Skin of body (tissue), 2 donors: ENCODE results near the gene LMTK3. TPM values are rescaled to one million over a fixed set of nuclear protein-coding genes. Genes with fewer than 3 reads are reported as not detected.

Source experiments
- DNase-seq: peaks from one replicate; lab custom pipeline; 2025; lab: John Stamatoyannopoulos, UW
- total RNA-seq: library from RNA; depleted of rRNA; stranded (reverse); fragments of >200 nt; gene quantifications from one replicate; pipeline ENCODE4 v1.2.3, GENCODE V29; 2014

The LMTK3 gene
- total RNA-seq, 1 donor from 2014 or later: 0.79 TPM

DNA sequence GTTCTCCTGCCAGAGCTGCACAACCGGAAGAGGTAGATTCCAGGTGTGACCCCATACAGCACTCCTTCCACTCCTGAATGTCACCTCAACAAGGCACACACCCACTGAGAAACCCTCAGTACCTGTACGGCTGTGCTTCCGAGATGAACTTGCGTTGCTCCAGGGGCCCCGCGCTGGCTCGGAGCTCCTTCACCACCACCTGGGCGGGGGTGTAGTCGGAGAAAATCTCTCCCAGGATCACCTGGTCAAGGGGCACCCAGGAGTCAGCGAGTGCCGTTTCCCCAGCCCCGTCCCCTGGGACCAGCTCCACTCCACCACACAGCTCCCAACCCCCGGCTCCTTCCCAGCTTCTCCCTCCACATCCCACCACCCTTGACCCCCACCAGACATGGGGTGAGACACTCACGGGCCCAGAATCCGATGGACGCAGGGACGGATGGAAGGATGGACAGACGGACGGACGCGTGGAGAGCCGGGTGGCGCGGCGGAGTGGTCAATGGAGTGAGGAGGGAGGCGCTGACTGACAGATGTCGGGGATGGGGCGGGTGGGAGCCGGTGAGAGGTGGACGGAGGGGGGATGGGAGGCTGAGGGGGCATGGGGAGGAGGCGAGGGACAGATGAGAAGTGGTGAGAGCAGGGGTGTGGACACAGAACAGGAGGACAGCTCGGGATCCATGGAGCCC is 2.8 kb downstream of the LMTK3 start:
- no peak for DNase-seq

DNA sequence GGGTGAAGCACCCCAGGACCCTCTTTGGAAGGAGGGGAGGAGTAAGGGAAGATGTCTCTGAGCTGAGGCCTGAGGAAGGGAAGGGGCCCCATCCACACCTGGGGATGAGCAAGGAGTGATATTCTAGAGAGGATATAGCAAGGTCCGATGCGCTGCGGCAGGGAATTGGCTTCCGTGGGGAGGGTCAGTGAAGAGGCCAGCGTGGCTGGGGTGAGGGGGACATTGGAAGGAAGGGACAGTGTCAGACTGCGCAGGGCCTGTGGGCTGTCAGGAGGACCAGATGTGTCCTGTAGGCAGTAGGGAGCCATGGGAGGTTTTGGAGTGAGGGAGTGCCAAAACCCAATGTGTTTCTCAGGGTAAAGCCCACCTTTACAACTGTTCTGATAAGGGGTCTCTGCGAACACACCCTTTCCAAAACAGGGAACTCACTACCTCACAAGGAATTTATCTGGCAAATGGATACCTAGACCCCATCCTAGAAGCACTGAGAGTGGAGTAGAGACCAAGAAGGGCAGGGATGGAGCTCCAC is 3.7 kb downstream of the LMTK3 start:
- DNase-seq: no peak

DNA sequence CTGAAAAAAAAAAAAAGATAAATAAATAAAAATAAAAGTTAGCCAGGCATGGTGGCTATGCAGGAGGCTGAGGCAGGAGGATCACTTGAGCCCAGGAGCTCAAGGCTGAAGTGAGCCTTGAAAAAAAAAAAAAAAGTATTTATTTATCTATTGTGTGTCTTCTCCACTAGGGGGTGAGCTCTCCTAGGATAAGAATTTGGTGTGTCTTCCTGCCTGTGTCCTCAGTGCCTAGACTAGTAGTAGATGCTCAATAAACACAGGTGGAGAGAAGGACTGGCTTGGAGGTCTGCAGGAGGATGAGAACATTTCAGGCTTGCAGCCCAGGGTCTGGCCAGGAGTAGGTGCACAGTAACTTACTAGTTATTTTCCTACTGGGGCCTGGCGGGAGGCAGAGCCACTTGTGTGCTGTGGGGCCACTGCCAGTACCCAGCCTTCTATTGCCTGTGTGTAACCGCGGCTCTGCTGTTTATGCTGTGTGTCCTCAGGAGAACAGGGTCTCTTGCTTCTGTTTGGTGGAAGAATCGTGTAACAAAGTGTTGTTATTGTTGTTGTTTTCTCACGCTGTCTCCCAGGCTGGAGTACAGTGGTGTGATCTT is 5.4 kb downstream of the LMTK3 start:
- no peak for DNase-seq

DNA sequence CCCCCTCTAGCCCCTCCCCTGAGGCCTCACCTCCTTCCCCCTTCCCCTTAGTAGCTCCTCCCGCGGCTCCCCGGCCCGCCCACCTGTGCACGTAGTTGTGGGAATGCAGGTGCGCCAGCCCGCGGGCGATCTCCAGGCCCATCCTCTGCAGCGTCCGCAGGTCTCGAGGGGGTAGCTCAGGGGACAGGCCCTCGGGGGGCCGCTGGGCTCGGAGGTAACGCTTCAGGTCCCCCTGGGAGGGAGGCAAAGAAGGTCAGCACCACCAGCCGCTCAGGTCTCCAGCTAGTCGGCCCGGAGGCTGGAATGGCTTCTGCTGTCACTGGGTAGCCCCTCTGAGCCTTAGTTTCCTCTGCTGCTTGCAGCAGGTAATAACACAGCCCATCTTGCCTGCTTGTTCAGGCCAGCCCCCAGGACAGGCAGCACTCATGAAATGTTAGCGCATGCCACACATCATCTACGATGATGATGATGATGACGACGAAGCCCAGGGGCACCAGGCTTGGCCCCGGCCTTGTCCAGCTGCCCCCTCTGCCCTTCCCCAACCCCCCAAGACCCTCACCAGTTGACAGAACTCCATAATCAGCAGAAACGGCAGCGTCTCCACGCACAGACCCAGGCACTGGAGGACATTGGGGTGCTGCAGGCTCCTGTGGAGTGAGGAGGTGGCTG is 9.2 kb downstream of the LMTK3 start:
- no peak for DNase-seq

DNA sequence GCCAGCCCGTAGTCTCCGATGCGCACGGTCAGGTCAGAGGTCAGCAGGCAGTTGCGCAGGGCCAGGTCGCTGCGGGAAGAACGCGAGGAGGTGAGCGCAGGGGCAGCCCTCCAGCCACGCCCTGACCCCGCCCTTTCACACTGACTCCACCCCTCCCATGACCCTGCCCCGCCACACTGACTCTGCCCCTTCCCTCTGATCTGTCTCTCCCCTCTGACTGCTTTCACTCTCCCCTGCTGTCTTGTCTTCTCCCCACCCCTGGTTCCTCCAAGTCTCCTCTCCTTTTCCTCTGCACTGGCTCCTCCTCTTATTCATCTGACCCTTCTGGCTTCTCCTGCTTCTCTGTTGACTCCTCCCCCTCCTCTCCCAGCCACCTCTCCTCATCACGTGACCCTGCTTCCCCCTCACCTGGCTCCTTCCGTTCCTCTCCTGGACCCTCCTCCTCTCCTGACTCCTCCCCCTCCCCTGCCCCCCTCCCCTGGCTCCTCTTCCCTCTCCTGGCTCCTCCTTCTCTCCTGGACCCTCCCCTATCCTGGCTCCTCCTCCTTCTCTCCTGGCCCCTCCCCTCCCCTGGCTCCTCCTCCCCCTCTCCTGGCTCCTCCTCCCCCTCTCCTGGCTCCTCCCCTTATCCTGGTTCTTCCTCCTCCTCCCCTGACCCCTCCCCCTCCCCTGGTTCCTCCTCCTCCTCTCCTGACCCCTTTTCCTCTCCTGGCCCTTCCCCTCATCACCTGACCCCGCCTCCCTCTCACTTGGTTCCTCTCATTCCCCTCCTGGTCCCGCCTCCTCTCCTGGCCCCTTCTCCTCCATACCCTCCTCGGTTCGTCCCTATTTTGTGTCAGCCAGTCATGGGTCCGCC is 9.9 kb downstream of the LMTK3 start:
- no peak for DNase-seq

DNA sequence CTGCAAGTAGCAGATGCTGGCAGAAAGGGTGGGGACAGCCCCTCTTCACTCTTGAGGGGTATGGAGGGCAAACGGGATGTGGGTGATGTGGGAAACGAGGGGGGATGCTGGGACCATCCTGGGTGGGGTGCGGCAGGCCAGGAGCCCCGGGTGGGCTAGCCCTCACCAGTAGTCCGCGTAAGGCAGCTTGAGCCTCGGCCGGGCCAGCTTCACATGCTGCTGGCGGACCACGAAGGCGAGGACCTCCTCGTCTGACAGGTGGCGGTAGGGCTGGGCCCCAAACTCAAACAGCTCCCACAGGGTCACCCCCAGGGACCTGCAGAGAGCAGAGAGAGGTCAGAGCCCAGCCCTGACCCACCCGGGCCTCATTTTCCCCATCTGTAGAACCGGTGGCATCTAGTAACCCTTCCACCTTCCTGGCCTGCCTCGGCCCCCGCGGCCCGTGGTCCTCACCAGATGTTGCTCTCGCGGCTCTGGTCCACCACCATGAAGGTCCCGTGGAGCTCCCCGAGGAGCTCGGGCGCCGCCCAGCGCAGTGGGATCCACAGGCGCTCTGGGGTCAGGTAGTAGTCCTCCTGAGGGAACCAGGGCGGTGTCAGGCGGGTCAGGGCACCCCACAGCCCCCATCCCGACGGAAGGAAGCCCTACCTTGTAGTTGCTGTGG is 10.7 kb downstream of the LMTK3 start:
- no peak for DNase-seq

DNA sequence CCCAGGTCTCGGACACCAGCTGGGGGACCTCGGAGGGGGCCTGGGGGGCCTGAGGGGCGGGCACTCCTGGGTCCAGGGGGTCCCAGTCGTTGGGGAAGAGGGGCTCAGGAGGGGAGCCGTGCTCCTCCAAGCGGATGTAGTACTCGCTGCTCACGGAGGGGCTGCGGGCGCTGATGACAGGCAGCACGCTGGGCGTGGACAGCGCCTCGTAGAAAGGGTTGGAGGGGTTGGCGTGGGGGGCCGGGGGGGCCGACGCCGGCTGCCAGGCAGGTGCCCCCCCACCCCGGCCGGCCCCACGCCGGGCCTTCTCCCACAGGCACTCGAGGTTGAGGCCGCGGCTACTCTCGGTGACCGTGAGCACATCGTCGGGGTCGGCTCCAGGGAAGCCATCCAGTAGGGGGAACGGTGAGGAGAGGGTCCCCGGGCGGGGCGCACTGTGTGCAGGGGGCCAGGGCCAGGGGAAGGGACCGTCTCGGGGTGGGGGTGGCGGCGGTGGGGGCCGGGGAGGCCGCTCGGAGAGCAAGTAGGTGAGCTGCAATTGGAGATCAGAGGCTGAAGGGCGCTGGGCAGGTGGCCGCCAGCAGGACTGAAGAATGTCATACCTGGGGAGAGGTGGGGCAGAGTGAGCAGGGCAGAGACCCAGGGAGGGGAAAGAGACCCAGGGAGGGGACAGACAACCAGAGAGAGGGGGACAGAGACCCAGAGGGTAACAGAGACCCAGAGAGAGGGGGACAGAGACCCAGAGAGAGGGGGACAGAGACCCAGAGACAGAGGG is 12.1 kb downstream of the LMTK3 start:
- DNase-seq: no peak

DNA sequence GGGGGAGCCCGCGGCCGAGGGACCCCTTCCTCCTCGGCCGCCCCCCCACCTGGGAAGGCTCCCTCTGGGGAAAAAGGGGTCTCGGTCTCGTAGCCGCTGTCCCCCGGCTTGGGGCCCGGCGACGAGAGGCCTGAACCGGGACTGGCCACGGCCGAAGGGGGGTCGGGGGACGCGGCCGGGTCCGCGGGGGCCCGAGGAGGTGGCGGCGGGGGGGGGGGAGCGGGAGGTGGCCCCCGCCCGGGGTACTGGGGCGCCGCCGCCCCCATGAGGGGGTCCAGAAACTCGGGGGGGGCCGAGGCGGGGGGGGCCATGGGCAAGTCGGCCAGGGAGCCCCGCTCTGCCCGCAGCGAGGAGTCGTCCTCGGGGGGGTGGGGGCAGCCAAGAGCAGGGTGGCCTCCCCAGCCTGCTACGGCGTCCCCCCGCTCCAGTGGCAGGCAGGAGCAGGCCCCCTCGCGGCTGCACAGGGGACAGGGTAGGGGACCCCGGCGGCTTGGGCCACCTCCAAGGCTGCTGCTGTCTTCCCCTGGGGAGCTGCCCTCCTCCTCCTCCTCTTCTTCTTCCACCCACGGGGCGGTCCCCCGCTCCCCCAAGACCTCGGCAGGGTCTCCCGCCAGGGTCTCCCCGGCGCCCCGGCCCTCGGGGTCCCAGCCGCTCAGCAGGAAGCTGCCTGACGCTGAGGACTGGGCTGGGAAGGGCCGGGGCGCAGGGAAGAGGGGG is 12.9 kb downstream of the LMTK3 start:
- DNase-seq: no peak

DNA sequence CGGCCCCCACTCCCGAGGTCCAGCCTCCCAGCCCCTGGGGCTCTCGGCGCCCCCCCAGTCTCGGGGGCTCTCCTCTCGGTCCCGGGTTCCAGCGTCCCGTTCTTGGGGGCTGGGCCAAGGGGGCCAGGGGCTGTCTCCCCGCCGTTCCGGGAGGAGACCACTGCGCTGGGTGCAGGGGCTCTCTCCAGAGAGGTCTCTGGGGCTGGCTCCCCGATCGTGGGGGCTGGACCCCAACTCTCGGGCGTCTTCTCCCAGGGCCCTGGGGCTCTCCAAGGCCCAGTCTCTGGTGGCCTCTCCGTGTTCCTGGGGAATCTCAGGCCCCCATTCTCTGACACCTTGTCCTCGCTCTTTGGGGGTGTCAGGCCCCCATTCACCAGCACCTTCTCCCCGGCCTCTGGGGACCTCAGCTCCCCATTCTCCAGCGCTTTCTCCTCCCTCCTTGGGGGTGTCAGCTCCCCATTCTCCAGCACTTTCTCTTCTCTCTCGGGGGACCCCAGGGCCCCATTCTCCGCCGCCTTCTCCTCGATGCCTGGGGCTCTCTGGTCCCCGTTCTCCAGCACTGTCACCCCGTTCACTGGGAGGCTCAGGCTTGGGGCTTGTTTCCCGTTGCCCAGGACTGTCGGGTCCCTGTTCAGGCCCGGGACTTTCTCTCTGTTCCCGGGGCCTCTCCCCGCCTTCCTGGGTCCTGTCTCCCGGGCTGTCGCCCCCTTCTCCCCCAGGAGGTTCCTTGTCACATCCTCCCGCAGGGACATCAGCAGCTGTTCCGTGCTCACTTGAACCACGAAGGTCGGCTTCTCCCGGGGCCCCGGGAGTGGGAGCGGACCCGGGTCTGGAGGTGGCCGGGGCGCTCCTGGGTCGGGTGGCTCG is 13.7 kb downstream of the LMTK3 start:
- no peak for DNase-seq

DNA sequence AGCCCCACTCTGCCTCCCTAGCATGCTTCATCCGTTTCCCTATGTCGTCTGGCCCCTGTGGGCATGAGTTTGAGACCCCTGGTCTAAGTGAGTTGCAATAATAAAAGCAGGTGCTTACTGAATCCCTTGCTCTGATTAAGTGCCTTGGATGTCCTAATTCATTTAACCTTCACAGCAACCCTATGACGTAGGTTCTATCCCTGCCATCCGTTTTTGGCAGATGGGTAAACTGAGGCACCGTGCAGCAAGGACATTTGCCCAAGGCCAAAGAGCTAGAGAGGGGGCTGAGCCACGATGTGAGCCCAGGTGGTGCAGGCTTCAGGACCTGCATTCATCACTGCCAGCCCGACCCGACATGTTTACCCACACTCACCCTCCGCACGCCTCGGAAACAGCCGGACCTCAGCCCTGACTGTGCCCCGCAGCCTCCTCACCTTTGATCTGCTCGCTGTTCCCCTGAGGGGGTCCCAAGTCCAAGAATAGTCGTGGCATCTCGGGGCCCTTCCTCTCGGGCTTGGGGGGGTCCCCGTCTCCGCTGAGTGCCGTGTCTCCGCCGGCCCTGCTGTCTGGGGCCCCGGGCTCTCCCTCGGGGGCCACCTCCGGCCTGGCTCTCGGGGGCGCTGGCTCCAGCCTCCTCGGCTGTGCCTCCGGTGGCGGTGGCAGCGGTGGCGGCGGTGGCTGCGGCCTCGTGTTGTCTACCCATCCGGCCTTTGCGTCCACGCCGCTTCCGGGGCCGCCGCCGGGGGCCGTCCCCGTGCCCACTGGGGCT is 14.5 kb downstream of the LMTK3 start:
- no peak for DNase-seq

DNA sequence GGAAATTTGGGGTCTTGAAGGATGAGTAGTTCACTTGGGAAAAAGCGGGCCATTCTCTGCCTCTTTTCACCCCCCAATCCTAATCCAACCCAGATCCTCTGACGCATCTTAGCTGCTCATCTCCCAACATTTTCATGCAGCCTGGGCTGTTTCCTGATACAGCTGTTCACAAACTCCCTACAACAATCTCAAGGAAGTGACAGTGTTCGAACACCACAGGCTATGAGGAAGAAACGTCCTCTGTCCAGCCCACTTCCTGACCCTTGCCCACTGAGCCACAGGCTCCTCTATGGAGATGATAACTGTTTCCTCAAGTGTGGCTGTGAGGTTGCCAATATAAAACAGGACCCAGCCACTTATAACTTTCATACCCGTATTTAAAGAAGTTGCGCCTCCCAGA is 16.2 kb downstream of the LMTK3 start:
- DNase-seq: no peak

DNA sequence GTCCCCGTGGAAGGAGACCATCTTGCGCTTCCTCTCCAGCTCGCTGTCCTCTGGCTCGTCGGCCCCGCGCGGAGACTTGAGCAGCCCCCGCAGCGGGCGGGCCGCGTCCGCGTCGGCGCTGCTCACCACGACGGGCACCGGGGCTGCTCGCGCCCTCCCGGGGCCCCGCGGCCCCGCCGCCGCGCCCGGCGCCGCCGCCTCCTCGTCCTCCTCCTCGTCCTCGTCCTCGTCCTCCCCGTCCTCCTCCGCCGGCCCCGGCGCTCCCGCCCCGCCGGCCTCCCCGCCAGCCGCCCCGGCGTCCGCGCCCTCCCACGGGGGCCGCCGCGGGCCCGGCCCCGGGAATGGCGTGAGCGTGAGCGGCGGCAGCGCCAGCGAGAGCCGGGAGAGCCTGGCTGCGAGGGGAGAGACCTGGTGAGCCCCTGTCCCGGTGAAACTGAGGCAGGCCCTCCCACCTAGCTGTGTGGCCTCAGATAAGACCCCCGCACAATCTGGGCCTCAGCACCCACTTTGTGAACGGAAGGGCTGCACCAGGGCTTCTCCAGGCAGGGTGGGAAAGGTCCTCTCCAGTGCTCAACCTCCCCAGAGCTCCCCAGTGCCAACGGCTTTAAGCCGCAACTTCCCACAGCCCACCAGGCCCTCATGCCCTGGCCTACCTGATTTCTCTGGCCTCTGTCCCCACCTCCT is 17.8 kb downstream of the LMTK3 start:
- DNase-seq: no peak

DNA sequence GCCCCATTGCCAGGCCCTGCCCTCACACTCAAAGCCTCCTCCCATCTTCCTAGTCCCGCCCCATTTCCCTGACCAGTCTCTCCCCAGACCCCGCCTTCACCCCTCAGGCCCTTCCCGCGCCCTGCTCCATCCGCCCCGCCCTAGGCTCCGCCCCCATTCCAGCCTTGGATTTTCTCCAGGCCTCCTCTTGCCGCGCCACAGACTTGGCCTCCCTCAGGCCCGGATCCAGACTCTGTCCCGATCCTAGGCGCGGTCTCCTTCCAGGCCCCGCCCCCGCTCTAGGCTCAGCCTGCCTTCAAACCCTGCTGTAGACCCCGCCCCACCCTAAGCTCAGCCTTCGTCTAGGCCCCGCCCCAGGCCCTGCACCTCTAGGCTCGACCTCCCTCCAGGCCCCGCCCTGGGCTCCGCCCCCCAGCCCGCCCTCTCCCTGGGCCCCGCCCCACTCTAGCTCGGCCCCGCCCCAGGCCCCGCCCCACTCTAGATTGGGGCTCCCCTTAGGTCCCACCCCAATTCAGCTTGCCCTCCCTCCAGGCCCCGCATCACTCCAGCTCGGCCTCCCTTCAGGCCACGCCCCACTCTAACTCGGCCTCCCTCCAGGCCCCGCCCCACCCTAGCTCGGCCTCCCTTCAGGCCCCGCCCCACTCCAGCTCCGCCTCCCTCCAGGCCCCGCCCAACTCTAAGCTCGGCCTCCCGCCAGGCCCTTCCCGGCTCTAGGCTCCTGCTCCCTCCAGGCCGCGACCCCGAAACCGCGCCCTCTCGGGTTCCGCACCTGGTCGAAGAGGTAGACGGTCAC is 18.5 kb downstream of the LMTK3 start:
- DNase-seq: peak; percentile 96

DNA sequence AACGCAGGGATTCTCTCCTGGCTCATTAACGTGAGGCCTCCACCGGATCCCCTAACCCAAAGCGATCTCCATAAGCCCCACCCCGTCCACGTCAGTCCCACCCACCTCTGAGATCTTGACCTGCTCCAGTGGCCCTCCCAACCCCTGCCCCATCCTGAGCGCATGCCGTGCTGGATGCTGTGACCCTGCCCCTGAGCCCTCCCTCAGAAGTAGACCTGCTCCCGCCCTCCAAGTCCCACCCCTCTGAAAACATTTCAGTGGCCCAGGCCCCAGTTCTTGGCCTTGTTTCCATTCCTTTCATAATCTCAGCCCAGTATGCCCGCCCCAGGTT is 19.9 kb downstream of the LMTK3 start:
- no peak for DNase-seq

DNA sequence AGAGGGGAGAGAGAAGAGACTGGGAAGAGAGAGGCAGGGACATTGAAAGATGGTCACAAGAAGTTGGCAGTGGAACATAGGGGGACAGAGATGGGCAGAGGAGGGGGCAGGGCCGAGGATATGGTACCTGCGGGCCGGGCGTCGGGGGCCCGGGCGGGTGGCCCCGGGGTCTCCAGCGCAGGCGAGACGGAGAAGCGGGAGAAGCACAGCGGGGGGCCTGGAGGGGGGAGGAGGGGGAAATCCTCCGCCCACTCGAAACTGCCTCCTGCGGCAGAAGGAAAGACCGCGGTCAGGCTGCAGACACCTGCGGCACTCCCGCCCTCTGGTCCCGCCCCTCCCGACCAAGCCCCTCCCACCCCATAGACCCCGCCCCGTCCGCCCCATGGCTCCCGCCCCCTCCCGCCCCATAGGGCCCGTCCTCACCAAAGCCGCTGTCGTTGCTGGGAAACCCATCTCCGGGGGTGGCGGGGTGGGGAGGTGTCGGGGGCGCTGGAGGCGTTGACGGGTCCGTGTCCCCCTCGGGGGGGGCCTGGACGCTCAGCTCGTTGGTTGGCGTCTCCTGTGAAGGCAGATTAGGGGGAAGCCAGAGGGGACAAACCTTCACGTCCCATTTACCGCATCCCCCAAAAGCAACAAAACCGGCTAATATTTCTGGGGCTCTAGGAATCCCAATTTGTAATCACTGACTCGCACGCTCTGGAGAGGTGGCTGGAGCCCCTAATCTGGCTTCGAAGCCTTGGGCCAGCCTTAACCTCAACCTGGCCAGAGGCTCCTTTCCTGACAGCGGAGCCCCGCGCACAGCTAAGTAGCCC is 20.4 kb downstream of the LMTK3 start:
- no peak for DNase-seq
